H4 (cell line): ENCODE measurements around the gene BICDL1. TPM values are rescaled to one million over a fixed set of nuclear protein-coding genes. Genes with fewer than 3 reads are reported as not detected.
"Not testable (repeated sequence)": the region's sequence is repeated elsewhere in the genome, so short reads cannot be mapped to it uniquely, and the experiment has no call there.

Source experiments
- DNase-seq: peaks from one replicate; pipeline ENCODE4 v3.0.0-alpha.2; 2015; ENCODE audit warnings: low spot score
- total RNA-seq: library from RNA; depleted of rRNA; stranded (reverse); fragments of >200 nt; shearing (Covaris generic); gene quantifications from 2 replicates; pipeline ENCODE4 v1.2.3, GENCODE V29; 2014; rRNA removed

Gene BICDL1, protein sequence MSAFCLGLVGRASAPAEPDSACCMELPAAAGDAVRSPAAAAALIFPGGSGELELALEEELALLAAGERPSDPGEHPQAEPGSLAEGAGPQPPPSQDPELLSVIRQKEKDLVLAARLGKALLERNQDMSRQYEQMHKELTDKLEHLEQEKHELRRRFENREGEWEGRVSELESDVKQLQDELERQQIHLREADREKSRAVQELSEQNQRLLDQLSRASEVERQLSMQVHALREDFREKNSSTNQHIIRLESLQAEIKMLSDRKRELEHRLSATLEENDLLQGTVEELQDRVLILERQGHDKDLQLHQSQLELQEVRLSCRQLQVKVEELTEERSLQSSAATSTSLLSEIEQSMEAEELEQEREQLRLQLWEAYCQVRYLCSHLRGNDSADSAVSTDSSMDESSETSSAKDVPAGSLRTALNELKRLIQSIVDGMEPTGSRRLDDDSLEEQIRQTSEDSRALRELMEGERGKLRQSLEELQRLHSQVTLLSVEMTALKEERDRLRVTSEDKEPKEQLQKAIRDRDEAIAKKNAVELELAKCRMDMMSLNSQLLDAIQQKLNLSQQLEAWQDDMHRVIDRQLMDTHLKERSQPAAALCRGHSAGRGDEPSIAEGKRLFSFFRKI
- total RNA-seq: 1.4 and 6.8 TPM in 2 replicates

DNA sequence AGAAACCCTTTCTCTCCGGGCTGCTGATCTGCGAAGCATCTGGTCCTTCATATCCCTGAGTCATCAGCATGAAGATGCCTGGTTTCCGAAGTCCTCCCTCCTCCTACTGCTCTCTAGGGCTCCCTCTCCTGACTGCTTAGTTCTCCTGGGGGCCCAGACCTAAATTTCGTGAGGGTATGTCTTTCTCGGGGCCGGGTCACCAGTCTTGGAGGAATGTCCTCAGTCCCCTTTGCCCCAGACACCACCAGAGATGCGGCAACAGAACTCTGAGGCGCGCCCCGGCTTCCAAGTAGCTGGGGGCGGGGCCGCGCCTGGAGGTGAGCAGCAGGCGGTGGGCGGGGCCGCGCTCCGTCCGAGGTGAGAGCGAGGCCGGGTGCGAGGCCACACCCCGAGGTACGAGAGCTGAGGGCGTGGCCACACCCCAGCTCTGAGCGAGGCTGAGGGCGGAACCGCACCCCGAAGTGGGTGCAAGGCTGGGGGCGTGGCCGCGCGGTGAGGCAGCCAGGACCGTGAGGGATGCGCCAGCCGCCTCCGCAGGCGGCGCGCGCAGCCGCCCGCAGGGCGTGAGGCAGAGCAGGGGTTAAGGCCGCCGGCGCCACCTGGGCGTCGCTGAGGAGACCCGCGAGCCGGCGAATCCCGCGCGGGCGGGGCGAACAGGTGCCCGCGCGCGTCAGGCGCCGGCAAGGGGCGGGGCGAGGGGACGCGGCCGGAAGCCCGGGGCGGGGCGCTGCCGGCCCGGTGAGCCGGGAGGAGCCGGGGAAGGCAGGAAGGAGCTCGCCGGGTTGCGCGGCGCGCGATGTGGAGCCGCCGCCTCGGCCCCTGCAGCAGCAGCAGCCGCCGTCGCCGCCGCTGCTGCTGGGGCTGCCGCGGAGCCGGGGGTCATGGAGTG is at the start of gene BICDL1:
BICDL1 (plus strand) TSS at position 765 of the 889 bp plus-strand sequence. CDS start 633 bp downstream, outside the sequence.
- DNase-seq: peak; percentile 84

DNA sequence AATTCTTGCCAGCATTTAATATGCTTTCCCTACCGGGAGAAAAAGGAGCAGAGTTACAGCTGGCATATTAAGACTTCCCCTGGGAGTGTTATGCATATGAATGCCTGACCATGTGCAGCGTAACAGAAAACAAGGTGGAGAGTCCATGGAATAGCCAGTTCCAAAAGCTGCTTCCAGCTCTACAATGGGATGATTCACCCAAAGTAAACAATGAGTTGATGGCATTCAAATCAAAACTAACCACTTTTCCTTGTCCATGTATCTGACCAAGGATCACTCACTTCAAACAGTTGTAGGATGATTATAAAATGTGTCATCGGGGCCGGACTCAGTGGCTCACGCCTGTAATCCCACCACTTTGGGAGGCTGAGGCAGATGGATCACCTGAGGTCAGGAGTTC is 48.1 kb upstream of the BICDL1 start:
- peak; percentile 62 for DNase-seq

DNA sequence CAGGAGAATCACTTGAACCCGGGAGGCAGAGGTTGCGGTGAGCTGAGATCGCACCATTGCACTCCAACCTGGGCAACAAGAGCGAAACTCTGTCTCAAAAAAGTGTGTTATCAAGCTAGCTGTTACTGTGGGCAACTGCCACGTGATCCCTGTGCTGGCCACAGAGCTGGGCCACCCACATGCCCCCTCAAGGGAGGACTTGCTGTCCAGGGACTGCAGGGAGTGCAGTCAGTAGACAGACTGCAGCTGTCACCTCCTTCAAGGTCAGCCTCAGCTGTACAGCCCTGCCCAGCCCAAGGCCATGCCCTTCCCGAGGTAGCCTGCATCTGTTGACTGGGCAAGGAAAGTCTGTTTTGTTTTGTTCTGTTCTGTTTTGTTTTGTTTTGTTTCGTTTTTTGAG is 46.6 kb upstream of the BICDL1 start:
- DNase-seq: no peak

DNA sequence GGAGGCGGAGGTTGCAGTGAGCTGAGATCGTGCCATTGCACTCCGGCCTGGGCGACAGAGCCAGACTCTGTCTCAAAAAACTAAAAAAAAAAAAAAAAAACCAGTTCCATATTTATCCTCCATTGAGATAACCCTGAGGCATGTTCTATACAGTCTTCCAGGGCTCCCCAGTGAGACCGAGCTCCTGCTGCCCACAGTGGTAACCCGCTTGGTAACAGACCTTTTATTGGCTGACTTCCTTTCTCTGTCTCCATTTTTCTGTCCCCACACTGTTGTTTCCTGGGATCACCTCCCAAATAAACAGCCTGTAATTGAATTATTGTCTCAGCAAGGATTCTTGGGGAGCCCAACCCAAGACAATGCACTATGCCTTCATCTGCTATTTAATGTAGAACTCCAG is 42.8 kb upstream of the BICDL1 start:
- DNase-seq: no peak

DNA sequence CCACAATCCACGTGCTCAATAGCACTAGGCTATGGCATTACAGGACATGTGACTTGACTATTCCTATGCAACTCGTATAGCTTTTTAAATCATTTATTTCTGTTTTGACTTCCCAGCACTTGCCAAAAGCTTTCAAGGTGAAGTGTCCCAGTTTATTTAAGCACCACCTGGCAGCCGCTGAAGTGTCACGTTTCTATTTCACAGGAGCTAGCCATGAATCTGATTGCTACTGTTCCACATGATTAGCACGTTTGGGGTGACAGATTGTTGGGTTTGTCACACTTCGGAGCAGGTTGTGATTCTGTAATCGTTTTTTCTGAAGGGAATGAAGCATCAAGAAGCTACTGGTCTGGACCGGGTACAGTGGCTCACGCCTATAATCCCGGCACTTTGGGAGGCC is 39.9 kb upstream of the BICDL1 start:
- no peak for DNase-seq

DNA sequence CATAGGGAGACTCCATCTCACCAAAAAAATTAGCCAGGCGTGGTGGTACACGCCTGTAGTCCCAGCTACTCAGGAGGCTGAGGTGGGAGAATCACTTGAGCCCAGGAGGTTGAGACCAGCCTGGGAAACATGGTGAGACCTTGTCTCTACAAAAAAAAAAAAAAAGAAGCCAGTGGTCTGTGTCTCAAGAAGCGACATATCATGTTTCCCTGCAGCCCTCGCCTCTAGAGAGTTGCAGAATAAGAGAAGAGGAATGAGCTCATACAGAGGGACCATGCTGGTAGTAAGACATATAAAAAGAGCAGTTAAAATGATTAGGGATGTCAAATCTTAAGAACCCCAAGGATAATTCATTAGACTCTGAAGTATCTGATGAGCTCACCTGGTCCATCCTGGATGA is 39.4 kb upstream of the BICDL1 start:
- no peak for DNase-seq

DNA sequence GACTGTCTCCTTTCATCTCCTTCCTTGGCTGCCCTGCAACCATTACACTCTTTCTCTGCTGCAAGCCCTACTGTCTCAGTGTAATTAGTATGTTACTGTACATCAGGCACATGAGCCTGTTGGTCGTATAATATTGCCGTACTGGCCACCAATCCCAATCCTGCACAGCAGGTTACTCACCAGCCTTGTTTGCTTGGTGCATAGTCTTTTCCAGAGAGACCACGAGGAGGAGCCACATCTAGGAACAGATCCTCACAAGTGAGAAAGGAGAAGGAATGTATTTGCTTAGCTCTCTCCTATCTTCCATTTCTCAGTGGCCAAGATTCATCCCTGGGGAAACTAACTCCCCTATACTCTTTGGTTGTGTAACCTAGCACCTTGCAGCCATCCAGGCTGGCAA is 33.0 kb upstream of the BICDL1 start:
- DNase-seq: no peak

DNA sequence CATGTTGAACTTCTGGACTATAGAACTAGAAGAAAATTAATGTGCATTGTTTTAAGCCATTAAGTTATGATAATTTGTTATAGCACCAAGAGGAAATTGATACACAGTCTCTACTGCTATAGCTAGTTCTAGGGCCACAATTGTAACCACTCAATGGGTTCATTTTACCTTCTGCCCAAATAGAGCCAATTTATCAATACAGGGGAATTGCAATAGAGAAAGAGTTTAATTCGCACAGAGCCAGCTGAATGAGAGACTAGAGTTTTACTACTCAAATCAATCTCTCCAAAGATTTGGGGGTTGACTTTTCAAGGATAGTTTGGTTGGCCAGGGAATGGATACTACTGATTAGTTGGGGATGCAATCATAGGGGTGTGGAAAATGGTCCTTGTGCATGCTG is 31.9 kb upstream of the BICDL1 start:
- DNase-seq: no peak

DNA sequence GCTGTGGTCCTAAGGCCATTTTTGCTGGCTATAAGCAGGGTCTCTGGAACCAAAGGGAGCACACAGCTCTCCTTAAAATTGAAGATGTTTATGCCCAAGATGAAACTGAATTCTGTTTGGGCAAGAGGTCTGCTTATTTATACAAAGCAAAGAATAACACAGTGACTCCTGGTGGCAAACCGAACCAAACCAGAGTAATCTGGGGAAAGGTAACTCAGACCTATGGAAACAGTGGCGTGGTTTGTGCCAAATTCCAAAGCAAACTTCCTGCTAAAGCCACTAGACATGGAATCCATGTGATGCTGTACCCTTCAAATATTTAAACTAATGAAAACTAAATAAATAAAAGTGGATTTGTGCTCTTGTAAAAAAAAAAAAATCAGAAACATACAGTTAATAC is 29.6 kb upstream of the BICDL1 start:
- DNase-seq: peak; percentile 13

DNA sequence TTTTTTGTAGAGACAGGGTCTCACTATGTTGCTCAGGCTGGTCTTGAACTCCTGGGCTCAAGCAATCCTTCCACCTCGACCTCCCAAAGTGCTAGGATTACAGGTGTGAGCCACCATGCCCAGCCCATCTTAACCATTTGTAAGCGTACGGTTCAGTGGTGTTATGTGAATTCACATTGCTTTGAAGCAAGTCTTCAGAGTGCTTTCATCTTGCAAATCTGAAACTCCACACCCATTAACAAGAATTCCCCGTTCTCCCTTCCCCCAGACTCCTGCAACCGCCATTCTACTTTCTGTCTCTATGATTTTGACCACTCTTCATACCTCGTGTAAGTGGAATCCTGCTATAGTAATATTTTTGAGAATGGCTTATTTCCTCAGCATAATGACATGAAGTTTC is 24.9 kb upstream of the BICDL1 start:
- no peak for DNase-seq

DNA sequence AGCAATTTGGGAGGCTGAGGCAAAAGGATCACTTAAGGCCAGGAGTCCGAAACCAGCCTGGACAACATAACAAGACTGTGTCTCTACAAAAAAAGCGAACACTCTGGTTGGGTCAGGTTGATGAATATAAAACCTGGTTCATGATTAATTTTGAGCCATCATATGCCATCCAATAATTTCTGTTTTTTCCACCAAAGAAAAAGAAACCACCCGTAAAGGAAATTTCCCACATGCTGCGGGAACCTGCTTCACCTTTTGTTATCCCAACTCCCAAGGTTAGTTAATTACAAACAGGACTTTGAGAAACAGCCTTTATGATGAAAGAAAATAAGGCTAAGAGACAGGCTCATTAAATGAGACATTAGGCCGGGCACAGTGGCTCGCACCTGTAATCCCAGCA is 24.1 kb upstream of the BICDL1 start:
- no peak for DNase-seq

DNA sequence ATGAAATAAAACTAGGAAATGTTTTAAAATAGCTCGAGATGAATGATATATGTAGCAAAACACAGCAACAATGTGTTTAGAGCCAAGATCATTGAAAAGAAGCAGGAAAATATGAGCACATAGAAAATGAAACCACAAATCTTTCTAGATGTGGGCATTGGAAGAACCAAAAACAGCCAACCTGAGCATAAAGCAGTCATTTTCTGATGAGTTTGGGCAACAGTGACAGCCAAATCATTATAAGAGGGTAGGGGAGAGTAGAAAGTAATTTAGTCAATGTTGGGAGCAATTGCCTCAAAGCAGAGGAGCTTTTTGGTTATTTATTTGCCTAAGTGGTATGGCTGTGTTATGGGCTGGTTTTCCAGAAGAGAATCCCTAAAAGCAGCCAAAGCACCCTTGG is 8.8 kb upstream of the BICDL1 start:
- DNase-seq: no peak

DNA sequence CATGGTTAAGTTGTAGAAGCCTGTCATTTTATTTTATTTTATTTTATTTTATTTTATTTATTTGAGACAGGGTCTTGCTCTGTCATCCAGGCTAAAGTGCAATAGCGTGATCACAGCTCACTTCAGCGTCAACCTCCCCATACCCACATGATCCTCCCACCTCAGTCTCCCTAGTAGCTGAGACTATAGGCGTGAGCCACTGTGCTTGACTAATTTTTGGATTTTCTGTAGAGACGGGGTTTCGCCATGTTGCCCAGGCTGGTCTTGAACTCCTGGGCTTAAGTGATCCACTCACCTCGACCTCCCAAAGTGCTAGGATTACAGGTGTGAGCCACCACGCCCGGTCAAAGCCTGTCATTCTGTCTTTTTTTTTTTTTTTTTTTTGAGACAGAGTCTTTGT is 8.3 kb upstream of the BICDL1 start:
- DNase-seq: not testable (repeated sequence)

DNA sequence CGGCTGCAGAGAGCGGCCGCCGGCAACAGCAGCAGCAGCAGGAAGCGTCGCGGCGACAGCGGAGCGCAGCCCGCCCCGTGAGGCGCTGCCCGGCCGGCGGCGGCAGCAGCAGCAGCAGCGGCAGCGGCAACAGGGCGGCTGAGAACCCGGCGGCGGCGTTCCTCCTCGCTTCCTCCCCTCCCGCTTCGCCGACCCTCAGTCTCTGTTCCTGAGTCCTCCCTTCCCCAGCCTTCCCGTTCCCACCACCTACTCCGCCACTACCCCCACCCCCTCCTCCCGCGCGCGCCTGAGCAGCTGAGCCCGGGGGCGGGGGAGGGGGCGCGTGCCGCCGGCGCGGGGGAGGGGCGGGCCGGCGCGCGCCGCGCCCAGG is 310 bp downstream of the BICDL1 start:
- DNase-seq: no peak

DNA sequence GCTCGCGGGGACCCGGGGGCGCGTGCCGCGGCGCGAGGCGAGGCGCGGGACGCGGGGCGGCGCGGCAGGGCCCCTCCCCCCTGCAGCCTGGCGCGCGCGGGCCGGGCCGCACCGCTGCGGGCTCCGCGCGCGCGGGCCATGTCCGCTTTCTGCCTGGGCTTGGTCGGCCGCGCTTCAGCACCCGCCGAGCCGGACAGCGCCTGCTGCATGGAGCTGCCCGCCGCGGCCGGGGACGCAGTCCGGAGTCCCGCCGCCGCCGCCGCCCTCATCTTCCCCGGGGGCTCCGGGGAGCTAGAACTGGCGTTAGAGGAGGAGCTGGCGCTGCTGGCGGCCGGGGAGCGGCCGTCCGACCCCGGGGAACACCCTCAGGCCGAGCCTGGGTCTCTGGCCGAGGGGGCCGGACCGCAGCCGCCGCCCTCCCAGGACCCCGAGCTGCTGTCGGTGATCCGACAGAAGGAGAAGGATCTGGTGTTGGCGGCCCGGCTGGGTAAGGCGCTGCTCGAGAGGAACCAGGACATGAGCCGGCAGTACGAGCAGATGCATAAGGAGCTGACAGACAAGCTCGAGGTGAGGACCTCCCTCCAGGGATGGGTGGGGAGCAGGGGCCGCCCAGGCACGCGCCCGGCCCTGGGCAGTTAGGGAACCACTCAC is 820 bp downstream of the BICDL1 start:
- DNase-seq: peak; percentile 53

DNA sequence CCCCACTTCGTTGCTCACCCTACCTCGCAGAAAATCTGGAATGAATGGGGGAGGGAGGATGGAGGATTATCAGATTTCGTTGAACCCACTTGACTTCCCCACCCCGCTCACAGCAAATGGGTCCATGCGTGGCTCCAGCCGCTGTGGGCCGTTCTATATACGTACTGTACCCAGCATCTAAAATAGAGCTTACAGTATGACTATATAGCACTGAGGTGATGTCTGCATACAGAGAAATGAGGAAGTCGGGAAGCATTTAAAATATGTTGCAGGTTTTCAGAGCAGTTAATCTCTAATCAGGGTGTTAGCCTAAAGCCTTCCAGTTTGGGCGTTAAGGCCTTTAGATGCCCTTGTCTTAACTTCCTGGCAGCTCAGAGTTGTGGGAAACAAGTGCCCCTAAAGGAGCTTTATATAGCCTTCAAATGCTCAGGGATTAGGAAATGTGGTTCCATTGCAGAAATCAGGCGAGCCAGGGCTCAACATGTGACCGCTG is 1.4 kb downstream of the BICDL1 start:
- no peak for DNase-seq

DNA sequence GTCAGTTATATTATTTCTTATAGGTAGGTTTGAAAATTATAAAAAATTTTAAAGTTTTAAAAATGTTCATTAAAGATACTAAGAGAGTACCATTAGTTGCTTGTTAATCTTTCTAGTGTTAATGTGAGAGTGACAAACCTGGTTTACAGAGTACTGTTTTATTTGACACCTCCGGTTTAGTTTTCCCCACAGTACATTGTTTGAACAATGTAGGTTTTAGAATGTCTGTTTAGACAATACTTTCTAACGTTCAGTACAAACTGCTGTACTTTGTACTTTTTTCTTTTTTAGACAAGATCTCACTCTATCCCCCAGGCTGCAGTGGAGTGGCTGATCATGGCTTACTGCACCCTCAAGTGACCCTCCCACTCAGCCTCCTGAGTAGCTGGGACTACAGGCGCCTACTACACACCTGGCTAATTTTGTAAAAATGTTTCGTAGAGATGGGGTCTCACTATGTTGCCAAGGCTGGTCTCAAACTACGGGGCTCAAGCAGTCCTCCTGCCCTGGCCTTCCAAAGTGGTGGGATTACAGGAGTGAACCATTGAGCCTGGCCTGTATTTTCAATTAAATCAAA is 3.2 kb downstream of the BICDL1 start:
- DNase-seq: no peak

DNA sequence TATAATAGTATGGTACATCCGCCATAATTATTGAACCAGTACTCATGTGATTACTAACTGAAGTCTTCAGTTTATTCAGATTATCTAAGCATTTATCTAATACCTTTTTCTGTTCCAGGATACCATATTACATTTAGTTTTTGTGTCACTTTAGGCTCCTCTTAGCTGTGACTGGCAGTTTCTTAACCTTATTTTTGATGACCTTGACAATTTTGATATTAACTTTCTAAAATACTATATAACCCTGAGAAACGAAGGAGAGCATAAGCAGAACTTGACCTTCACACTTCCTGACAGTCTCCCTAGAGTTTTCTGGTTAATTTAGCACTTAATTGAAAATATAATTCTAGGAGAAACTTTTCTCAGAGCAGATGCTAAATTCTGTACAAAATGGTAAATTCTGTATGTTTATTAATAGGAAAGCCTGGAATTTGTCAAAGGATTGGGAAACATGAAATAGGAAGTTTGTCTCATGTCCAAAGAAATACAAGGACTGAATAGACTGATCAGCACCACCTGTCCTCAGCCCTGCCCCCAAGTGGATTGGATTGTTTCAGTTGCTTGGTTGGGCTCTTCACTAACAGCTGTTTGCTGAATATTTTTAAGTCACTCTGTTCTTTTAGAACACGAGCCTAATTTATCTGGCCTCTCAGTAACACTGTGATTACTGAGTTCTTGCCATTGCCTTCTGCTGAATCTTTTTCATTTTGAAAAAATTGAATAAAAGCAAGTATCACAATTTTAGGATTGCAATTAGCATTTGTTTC is 6.0 kb downstream of the BICDL1 start:
- no peak for DNase-seq

DNA sequence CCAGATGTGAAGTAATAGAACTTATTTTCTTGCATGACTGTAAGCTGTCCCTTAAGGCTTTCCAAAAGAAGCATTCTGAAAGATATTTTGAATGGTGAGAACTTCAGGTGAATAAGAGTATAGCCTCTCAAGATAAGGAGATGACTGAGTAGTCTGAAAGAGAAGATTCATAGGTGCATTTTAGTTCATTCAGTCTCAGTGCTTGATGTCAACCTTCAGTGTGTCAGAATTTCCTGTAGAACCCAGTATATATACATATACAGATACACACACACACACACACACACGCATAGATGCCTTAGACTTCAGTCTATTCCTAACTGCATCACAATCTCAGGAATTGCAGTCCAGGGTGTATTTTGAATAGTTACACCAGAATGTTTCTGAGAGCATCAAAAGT is 7.4 kb downstream of the BICDL1 start:
- DNase-seq: no peak

DNA sequence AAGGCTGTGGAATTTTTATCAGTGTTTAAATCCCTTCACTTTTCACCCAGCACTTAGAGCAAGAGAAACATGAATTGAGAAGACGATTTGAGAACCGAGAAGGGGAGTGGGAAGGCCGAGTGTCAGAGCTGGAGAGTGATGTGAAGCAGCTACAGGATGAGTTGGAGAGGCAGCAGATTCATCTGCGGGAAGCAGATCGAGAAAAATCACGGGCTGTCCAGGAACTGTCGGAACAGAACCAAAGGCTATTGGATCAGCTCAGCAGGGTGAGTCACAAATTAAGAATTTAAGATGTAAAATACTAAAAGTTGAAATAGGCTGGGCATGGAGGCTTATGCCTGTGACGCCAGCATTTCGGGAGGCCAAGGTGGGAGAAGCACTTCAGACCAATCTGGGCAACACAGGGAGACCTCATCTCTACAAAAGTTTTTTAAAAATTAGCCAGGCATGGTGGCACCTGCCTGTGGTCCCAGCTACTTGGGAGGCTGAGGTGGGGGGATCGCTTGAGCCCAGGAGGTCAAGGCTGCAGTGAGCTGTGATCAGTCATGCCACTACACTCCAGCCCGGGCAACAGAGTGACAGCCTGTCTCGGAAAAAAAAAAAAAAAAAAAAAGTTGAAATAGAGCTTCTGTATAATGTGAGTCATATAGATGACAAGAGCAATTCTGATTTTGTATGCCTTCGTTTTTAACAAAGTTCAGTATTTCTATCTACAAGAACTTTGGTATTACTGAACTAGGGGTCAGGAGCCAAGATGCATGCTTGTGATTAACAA is 9.6 kb downstream of the BICDL1 start:
- no peak for DNase-seq
